HCT116 (cell line): Measurements from ENCODE around the gene FMO2. TPM values are rescaled to one million over a fixed set of nuclear protein-coding genes. Genes with fewer than 3 reads are reported as not detected.

Experiments
- ATAC-seq: fragments of 200-7000 bp; cut with Tn5 transposase; 2 replicates; pipeline ENCODE4 v1.9.1; 2020; ENCODE audit warnings: mild to moderate bottlenecking, moderate library complexity
- BruUV-seq: library from RNA; stranded (reverse); fragments of 400-500 nt; replicated peaks from 2 replicates; lab custom pipeline; 2021; lab: Mats Ljungman, UMichigan
- CTCF ChIA-PET: fragments of 300-600 bp; sonication (Branson Sonifier 250); formaldehyde crosslinking; loops from one replicate; lab custom pipeline; 2021; ENCODE audit warnings: antibody characterized with exemption; lab: Charles Lee
- POLR2A ChIA-PET: fragments of 300-600, 350-600 bp; sonication (Branson Sonifier 250); formaldehyde crosslinking; loops from one replicate; lab custom pipeline; 2021; ENCODE audit warnings: antibody characterized with exemption; lab: Charles Lee
- RAD21 ChIA-PET, 2 experiments: fragments of 300-600 bp; sonication (Branson Sonifier 250); formaldehyde crosslinking; loops; one replicate each; lab custom pipeline; 2023; ENCODE audit warnings: low total read pairs in 2 of 2; ENCODE audit not compliant: uncharacterized antibody in 2 of 2, unreplicated experiment in 2 of 2, low non-redundant PET in 1 of 2; lab: Charles Lee
- DNase-seq: peaks from one replicate; pipeline ENCODE4 v3.0.0-alpha.2; 2010; ENCODE audit warnings: low read depth, low spot score
- H2AFZ ChIP-seq: fragments of 200-600 bp; shearing (Covaris generic), sonication (generic); 2 replicates; pipeline ENCODE4 v1.6.1; 2017; ENCODE audit warnings: low read depth, mixed run types, mixed read lengths, antibody characterized with exemption, low read length; ENCODE audit not compliant: poor library complexity, severe bottlenecking
- H3K27ac ChIP-seq: 2 replicates; pipeline ENCODE4 v1.5.1; 2012; ENCODE audit warnings: low read depth, low read length
- H3K27me3 ChIP-seq: fragments of 200-600 bp; sonication (generic); 2 replicates; pipeline ENCODE4 v1.6.1; 2016; ENCODE audit warnings: mixed run types, low read length, mixed read lengths; ENCODE audit not compliant: insufficient read depth
- H3K36me3 ChIP-seq, 2 experiments: fragments of 200-500 bp in 1 of 2; fragments of 200-600 bp in 1 of 2; sonication (Bioruptor generic) in 1 of 2; sonication (generic) in 1 of 2; 2 replicates each; pipeline versions ENCODE4 v1.5.1 to v1.6.1; 2014 to 2016; ENCODE audit warnings: low read length in 2 of 2, inconsistent platforms in 1 of 2, mixed read lengths in 1 of 2, mixed run types in 1 of 2; ENCODE audit not compliant: insufficient read depth in 2 of 2, control insufficient read depth in 1 of 2
- H3K4me1 ChIP-seq, 2 experiments: fragments of 200-600 bp in 1 of 2; sonication (generic) in 1 of 2; 2 replicates each; pipeline versions ENCODE4 v1.5.1 to v1.6.1; 2012 to 2017; ENCODE audit warnings: low read length in 2 of 2, inconsistent platforms in 1 of 2, mild to moderate bottlenecking in 1 of 2, mixed read lengths in 1 of 2, mixed run types in 1 of 2, moderate library complexity in 1 of 2; ENCODE audit not compliant: insufficient read depth in 2 of 2, control insufficient read depth in 1 of 2
- H3K4me2 ChIP-seq: fragments of 200-600 bp; sonication (generic); 2 replicates; pipeline ENCODE4 v1.6.1; 2017; ENCODE audit warnings: mixed run types, low read length, mixed read lengths
- H3K4me3 ChIP-seq, 2 experiments: fragments of 200-600 bp in 1 of 2; sonication (generic) in 1 of 2; replicated peaks in 1 of 2; 2 replicates each; pipeline ENCODE4 v1.5.1; 2011 to 2016; ENCODE audit warnings: low read length in 2 of 2, control low read depth in 1 of 2, low read depth in 1 of 2, mild to moderate bottlenecking in 1 of 2, mixed read lengths in 1 of 2, mixed run types in 1 of 2
- H3K79me2 ChIP-seq: fragments of 200-600 bp; sonication (generic); 2 replicates; pipeline ENCODE4 v1.6.1; 2017; ENCODE audit warnings: mild to moderate bottlenecking, mixed run types, low read length, moderate library complexity, mixed read lengths; ENCODE audit not compliant: insufficient read depth
- H3K9ac ChIP-seq: fragments of 200-600 bp; sonication (generic); 2 replicates; pipeline ENCODE4 v1.6.1; 2016; ENCODE audit warnings: low read length, mixed read lengths
- H3K9me2 ChIP-seq: fragments of 200-600 bp; sonication (generic), shearing (Covaris generic); 2 replicates; pipeline ENCODE4 v1.6.1; 2017; ENCODE audit warnings: mixed run types, mild to moderate bottlenecking, moderate library complexity; ENCODE audit not compliant: insufficient read depth
- H3K9me3 ChIP-seq, 2 experiments: fragments of 200-500 bp in 1 of 2; fragments of 200-600 bp in 1 of 2; sonication (Bioruptor generic) in 1 of 2; sonication (generic) in 1 of 2; 2 replicates each; pipeline ENCODE4 v1.6.1; 2014 to 2017; ENCODE audit warnings: low read length in 2 of 2, mixed read lengths in 2 of 2, inconsistent platforms in 1 of 2, low read depth in 1 of 2, mild to moderate bottlenecking in 1 of 2, mixed run types in 1 of 2, moderate library complexity in 1 of 2; ENCODE audit not compliant: control insufficient read depth in 1 of 2, insufficient read depth in 1 of 2
- H4K20me1 ChIP-seq: fragments of 200-600 bp; sonication (generic), shearing (Covaris generic); 2 replicates; pipeline ENCODE4 v1.6.1; 2017; ENCODE audit warnings: mixed run types, mild to moderate bottlenecking, moderate library complexity; ENCODE audit not compliant: insufficient read depth
- CEBPB ChIP-seq: IDR thresholded peaks from 2 replicates; pipeline ENCODE4 v1.6.1; 2012; ENCODE audit warnings: low read depth
- CTCF ChIP-seq, 3 experiments: fragments of 200-600 bp in 1 of 3; sonication (generic) in 1 of 3; IDR thresholded peaks in 2 of 3; conservative IDR thresholded peaks in 1 of 3; 2 replicates each; pipeline ENCODE4 v1.5.1; 2012 to 2017; ENCODE audit warnings: low read depth in 2 of 3, low read length in 2 of 3, antibody characterized with exemption in 1 of 3, borderline replicate concordance in 1 of 3, control low read depth in 1 of 3, mild to moderate bottlenecking in 1 of 3, mixed read lengths in 1 of 3, mixed run types in 1 of 3, moderate library complexity in 1 of 3; ENCODE audit not compliant: insufficient read depth in 1 of 3
- EZH2phosphoT487 ChIP-seq: fragments of 200-600 bp; IDR thresholded peaks from 2 replicates; pipeline ENCODE4 v1.6.1; 2018; ENCODE audit warnings: antibody characterized with exemption, borderline replicate concordance
- FOSL1 ChIP-seq: IDR thresholded peaks from 2 replicates; pipeline ENCODE4 v1.6.1; 2012; ENCODE audit warnings: low read depth
- JUND ChIP-seq: IDR thresholded peaks from 2 replicates; pipeline ENCODE4 v1.6.1; 2012
- POLR2A ChIP-seq: IDR thresholded peaks from 2 replicates; pipeline ENCODE4 v1.7.0; 2011; ENCODE audit warnings: borderline replicate concordance; ENCODE audit not compliant: insufficient read depth, insufficient read length; ENCODE audit errors: extremely low read depth
- POLR2AphosphoS5 ChIP-seq: IDR thresholded peaks from 2 replicates; pipeline ENCODE4 v1.6.1; 2011; ENCODE audit warnings: mild to moderate bottlenecking, low read depth, low read length, moderate library complexity
- RAD21 ChIP-seq: IDR thresholded peaks from 2 replicates; pipeline ENCODE4 v1.6.1; 2012; ENCODE audit warnings: low read depth, mild to moderate bottlenecking
- REST ChIP-seq: IDR thresholded peaks from 2 replicates; pipeline ENCODE4 v1.6.1; 2012; ENCODE audit warnings: low read depth
- SIN3A ChIP-seq: IDR thresholded peaks from 2 replicates; pipeline ENCODE4 v1.6.1; 2012; ENCODE audit warnings: low read depth
- SP1 ChIP-seq: IDR thresholded peaks from 2 replicates; pipeline ENCODE4 v1.6.1; 2012; ENCODE audit warnings: low read depth
- SRF ChIP-seq: IDR thresholded peaks from 2 replicates; pipeline ENCODE4 v1.6.1; 2012; ENCODE audit warnings: low read depth
- ZFX ChIP-seq: fragments of 450-650 bp; IDR thresholded peaks from 2 replicates; pipeline ENCODE4 v1.6.1; 2017
- ZNF274 ChIP-seq: fragments of 200-500 bp; sonication (Bioruptor generic); IDR thresholded peaks from 2 replicates; pipeline ENCODE4 v1.6.1; 2014; ENCODE audit warnings: mild to moderate bottlenecking, low read depth, low read length, inconsistent platforms
- intact Hi-C: fragments of 100-400 bp; cut with micrococcal nuclease; formaldehyde crosslinking; loops from 2 replicates; pipeline ENCODE4 v1.10.0; 2022
- total RNA-seq: library from RNA; stranded (reverse); gene quantifications from one replicate; pipeline ENCODE4 v1.2.1, GENCODE V29; 2021; ENCODE audit not compliant: unreplicated experiment

FMO2 gene
- total RNA-seq, 1 experiment from 2014 or later = 0.30 TPM

GRCh38 chr1:171161431-171161830 is 23.7 kb upstream of the FMO2 start:
- ATAC-seq (no peak), DNase-seq (no peak)
- Histone ChIP-seq H3K27me3 (no peaks in the 10 kb centered on the region), H3K36me3 (no peaks in the 10 kb centered on the region), H3K9me3 (no peaks in the 10 kb centered on the region), H3K4me3 (no peak overlapping the region), H4K20me1 (no peaks in the 10 kb centered on the region), H3K9ac (no peak overlapping the region), H3K4me2 (no peak overlapping the region), H3K79me2 (no peaks in the 10 kb centered on the region), H2AFZ (no peak overlapping the region), H3K4me1 (no peaks in the 10 kb centered on the region), H3K9me2 (no peaks in the 10 kb centered on the region), H3K27ac (no peak overlapping the region)
- CTCF ChIA-PET = no interaction called here
- RAD21 ChIA-PET = no interaction called here
- POLR2A ChIA-PET = no interaction called here
- no TSS peak for BruUV-seq
- TF ChIP-seq EZH2phosphoT487 (no peak), POLR2AphosphoS5 (no peak), RAD21 (no peak), FOSL1 (no peak), REST (no peak), JUND (no peak), CTCF (IDR thresholded peaks at IDR 0.05 in 2 of 3, conservative IDR thresholded peaks at IDR 0.05 in 1 of 3; ENCODE audit: borderline replicate concordance in 1 of 3, insufficient read depth in 1 of 3, low read depth in 2 of 3, low read length in 2 of 3) (no peak), SP1 (no peak), SRF (no peak), POLR2A (no peak), ZNF274 (no peak), ZFX (no peak), SIN3A (no peak), CEBPB (no peak)
- intact Hi-C loops = no loop called here
